K562 (cell line): ENCODE measurements around the gene CYP21A2. TPM values are rescaled to one million over a fixed set of nuclear protein-coding genes. Genes with fewer than 3 reads are reported as not detected.

Source experiments
- CBFB ChIP-seq: sonication (generic); formaldehyde crosslinking; IDR thresholded peaks from 2 replicates; pipeline ENCODE4 v1.4.0; 2020; ENCODE audit warnings: mild to moderate bottlenecking, missing genetic modification reagents
- GATAD2A ChIP-seq: fragments of 450-650 bp; IDR thresholded peaks from 2 replicates; pipeline ENCODE4 v1.6.1; 2017
- ILF3 ChIP-seq: fragments of 450-650 bp; IDR thresholded peaks from 2 replicates; pipeline ENCODE4 v1.6.1; 2018; ENCODE audit warnings: antibody characterized with exemption, mild to moderate bottlenecking, moderate library complexity, borderline replicate concordance
- ILK ChIP-seq: fragments of 450-650 bp; IDR thresholded peaks from 2 replicates; pipeline ENCODE4 v1.6.1; 2016; ENCODE audit warnings: missing genetic modification characterization, low read depth, mild to moderate bottlenecking, missing compliant biosample characterization, moderate library complexity, borderline replicate concordance
- KDM5B ChIP-seq: fragments of 200-600 bp; sonication (generic); IDR thresholded peaks from 2 replicates; pipeline ENCODE4 v1.6.1; 2012; ENCODE audit warnings: low read depth, mild to moderate bottlenecking, moderate library complexity, low read length, control low read depth, inconsistent platforms; ENCODE audit not compliant: insufficient replicate concordance
- MYBL2 ChIP-seq, 2 experiments: fragments of 450-650 bp in 1 of 2; sonication (generic) in 1 of 2; formaldehyde crosslinking in 1 of 2; IDR thresholded peaks; 2 replicates each; pipeline versions ENCODE4 v1.6.1 to v1.8.1; 2017 to 2022; ENCODE audit warnings: borderline replicate concordance in 1 of 2, inconsistent platforms in 1 of 2, low read depth in 1 of 2, mild to moderate bottlenecking in 1 of 2, missing genetic modification reagents in 1 of 2, moderate library complexity in 1 of 2
- ZNF282 ChIP-seq: sonication (generic); formaldehyde crosslinking; IDR thresholded peaks from 2 replicates; pipeline ENCODE4 v1.8.1; 2023; ENCODE audit warnings: missing genetic modification reagents
- polyA plus RNA-seq, 8 experiments: library from polyadenylated mRNA; depleted of rRNA in 4 of 8; stranded (reverse) in 5 of 8; unstranded in 3 of 8; fragments of >200 nt; fragmentation: Nextera tagmentation in 2 of 8; fragmentation: Illumina TruSeq in 1 of 8; extraction: Ambion mirVana in 2 of 8; extraction: Trizol in 1 of 8; gene quantifications; 2 replicates each; pipeline versions ENCODE4 v1.2.1 to v1.2.3, GENCODE V29; 2011 to 2014; ENCODE audit warnings: inconsistent platforms in 1 of 8, missing spikeins in 1 of 8
- total RNA-seq, 7 experiments: library from RNA; depleted of rRNA in 6 of 7; stranded (reverse); fragments of >200 nt in 6 of 7; fragmentation: Illumina TruSeq in 2 of 7; extraction: Trizol in 2 of 7; gene quantifications; 2 replicates each; pipeline versions ENCODE4 v1.2.1 to v1.2.3, GENCODE V29; 2011 to 2021; ENCODE audit warnings: low replicate concordance in 1 of 7
- TF ChIP-seq, protein P1 (sequence below): fragments of 200-800 bp; sonication (Bioruptor generic); IDR thresholded peaks from 2 replicates; pipeline ENCODE4 v1.6.1; 2017; ENCODE audit warnings: missing genetic modification characterization, missing compliant biosample characterization

CYP21A2 gene
- total and polyA plus RNA-seq, 9 of the 15 experiments (the other 6 are each of a cell fraction or from before 2014, with no cell fraction given) = 0.03 to 1.4 (median 0.19) TPM

DNA sequence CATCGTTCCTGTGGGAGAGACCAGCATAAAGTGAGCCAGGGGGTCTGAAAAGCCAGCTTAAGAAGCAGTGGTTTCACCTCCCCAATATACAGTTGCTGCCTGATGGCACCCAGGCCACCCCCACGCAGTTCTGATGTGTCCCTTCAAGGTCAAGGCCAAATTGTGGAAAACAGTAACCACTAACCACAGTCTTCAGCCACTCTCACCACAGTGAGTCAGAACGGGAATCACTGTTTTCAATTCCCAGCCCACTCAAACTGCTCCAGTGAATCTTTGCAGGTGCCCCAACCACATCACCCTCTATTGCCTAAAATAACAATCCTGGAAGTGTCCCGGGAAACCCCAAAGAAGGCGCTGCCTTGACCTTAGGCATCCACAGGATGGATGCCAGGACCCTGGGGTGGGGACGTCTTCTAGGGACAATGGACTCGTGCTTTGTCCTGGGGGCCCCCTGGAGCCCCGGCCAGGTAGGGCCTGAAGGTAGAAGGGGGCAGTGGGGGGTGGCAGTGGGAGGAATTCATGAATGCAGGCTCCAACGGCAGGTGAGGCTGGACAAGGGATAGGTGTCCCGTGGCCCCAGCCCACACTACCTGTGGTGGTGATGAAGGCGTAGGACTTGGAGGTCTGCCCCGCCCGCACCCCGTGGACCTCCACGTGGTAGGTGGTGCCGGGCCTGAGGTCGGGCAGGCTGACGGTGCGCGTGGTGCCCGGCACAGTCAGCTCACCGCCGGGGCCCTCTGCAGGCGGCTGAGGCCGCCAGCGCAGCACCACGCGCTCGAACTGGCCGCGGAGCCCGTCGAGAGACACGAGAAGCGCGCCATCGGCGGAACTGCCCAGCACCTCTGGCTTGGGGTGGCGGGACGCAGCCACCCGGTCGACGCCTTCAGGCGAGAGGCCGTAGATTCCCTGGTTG lies 48.7 kb downstream of the CYP21A2 start (continued):
- TF ChIP-seq, protein P1, sequence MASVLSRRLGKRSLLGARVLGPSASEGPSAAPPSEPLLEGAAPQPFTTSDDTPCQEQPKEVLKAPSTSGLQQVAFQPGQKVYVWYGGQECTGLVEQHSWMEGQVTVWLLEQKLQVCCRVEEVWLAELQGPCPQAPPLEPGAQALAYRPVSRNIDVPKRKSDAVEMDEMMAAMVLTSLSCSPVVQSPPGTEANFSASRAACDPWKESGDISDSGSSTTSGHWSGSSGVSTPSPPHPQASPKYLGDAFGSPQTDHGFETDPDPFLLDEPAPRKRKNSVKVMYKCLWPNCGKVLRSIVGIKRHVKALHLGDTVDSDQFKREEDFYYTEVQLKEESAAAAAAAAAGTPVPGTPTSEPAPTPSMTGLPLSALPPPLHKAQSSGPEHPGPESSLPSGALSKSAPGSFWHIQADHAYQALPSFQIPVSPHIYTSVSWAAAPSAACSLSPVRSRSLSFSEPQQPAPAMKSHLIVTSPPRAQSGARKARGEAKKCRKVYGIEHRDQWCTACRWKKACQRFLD = no peak; the same call in 1 of the 2 replicates
- no peak for TF ChIP-seq ILK (tag)
- no peak for TF ChIP-seq MYBL2 (IDR thresholded peaks at IDR 0.05; ENCODE audit: low read depth)
- no peak for TF ChIP-seq MYBL2 (CRISPR knock-in tag; IDR thresholded peaks at IDR 0.05; ENCODE audit: borderline replicate concordance)
- TF ChIP-seq GATAD2A = no peak
- TF ChIP-seq KDM5B = peak; percentile 21
- no peak for TF ChIP-seq ZNF282 (CRISPR knock-in tag)
- 0 out of 2 replicates have a peak, but pooled peaks have one; percentile 53 for TF ChIP-seq CBFB (CRISPR knock-in tag)
- no peak for TF ChIP-seq ILF3
